Activated CD4-positive, alpha-beta T cell treated with anti-CD3 and anti-CD28 coated beads, Interleukin-2, Interleukin-6, amounts not matched to agents 100 ng/mL and 50 ng/mL, durations not matched to agents 16 hours and 8 hours (primary cell): ENCODE data around the gene WDR5.
"Not testable (repeated sequence)": the region's sequence is repeated elsewhere in the genome, so short reads cannot be mapped to it uniquely, and the experiment has no call there.

ENCODE experiments used
- DNase-seq: peaks from one replicate; pipeline ENCODE4 v3.0.0-alpha.2; 2020

Gene WDR5

DNA sequence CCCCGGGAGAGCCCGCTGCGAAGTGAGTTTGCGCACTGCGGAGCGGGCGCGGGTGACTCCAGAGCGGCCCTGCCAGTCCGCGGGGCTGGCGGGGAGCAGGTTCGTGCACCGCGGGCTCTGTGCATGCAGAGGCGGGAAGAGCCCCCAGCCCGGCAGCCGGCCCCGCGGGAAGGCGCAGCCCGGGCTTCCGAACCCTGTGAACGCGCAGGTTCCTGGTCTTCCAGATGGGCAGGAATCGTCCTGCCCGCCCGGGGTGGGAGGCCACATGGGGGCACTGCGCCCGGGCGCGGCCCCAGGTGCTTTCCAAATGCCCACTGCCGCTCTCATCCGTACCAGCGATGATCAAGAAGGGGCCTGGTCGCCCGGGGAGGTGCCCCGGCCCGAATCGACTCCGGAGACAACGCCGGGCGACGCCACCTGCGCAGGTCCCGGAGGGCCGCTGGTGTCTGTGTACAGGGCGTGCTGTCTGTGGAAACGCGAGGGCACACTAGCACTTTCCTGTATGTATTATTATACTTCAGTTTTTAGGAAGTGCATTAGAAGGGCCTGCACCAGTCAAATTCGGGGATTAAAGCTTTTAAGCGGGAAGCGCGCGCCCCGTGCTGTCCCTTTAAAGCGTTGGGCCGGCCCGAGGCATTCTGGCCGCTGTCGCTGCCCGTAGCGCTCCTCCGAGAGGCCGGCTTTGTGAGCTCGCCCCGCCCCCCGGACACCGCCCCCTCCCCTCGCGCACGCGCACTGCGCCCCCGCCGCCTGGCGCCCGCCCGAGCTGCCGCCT lies at the start of gene WDR5:
Gene WDR5, plus strand, starts transcription at position 740 of the 775 bp plus-strand sequence. CDS start 3,796 bp downstream, outside the sequence.
- peak; percentile 95 for DNase-seq

GRCh38 chr9:134088063-134088725 lies 47.7 kb upstream of the WDR5 start:
- no peak for DNase-seq

DNA sequence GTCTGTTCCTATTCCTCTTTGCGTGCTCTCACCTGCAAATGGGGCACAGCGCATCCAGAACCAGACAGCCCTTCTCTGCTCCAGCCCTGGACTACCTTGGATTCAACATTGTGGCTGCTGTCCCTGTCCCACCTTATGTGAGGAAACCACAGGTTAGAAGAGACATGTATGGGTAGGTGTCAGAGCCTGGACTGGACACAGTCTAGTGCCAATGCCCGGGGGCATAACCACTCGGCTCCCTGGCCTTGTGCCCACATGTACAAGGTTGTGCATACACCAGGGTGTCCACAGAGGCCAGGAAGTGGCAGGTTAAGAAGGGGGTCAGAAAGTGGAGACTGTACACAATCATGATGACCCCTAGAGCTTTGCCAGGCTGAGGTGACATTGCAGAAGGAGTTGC lies 45.9 kb upstream of the WDR5 start:
- DNase-seq, result no peak

DNA sequence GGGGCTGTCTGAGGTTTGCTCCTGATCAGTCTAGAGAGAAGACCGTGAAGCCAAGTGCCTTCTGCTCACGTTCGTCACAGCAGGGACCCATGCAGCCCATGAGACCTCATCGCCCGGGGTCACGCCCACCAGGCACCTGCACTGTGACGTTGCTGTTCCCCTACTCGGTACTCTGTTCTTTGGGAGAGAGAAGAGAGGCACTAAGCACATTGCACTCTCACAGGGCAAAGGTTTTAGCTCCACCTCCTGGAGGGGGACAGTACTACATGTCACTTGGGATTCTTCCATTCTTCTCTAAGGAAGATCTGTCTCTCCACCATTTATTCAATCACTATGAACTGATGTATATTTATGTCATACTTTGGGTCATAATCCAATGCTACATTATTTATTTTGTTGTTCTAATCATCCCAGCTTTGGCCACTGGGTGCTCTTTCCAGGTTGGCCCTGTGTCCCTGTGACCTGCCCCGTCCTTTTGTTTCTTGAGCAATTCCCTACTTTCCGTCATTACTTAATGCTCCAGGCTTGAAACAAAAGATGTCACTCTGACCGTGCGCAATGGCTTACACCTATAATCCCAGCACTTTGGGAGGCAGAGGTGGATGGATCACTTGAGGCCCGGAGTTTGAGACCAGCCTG lies 36.6 kb upstream of the WDR5 start:
- peak; percentile 71 for DNase-seq

DNA sequence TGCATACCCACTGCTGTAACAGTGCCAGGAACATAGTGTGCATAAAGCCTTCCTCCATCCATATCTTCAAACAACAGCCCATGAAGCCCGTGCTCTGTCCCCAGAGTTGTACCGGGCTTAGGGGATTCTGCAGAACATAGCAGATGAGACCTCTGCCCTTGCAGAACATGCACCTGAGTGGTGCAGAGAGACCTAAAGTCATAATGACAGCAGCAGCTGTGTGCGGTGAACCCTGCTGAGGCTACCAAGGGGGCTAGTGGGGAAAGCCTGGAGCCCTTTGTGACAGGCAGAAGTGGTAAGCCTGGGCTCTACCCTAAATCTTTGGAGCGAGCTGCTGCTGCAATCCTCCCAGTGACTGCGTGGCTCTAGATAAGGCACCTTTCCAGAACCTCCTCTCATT lies 35.8 kb upstream of the WDR5 start:
- DNase-seq, result no peak

GRCh38 chr9:134101133-134101532 lies 34.7 kb upstream of the WDR5 start:
- not testable (repeated sequence) for DNase-seq

DNA sequence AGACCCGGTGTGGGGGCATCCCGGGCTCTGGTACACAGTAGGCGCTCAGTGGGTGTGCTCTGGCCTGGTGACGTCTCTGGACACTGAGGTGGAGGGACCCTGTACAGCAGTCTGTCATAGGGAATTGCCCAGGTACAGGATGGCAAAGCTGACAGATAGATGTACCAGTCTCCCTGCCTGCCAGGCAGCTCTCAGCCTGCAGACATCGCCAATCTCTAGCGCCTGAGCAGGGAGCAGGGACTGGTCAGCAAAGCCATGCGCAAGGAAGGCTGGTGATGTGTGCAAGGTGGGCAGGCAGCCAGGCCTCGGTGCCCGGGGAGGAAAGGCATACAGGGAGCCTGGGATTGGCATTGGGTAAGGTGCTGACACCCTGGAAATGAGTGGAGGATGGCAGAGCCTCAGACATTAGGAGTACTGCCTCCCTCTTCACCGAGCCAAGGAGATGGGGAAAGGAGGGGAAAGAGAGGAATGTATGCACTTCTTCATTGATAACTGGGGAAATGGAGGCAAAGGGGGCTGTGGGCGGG lies 34.2 kb upstream of the WDR5 start:
- DNase-seq, result no peak

- no peak for DNase-seq
Observed at GRCh38 chr9:134103391-134103998, 32.4 kb upstream of the WDR5 start.

- no peak for DNase-seq
Observed at GRCh38 chr9:134111064-134111463, 24.8 kb upstream of the WDR5 start.

DNA sequence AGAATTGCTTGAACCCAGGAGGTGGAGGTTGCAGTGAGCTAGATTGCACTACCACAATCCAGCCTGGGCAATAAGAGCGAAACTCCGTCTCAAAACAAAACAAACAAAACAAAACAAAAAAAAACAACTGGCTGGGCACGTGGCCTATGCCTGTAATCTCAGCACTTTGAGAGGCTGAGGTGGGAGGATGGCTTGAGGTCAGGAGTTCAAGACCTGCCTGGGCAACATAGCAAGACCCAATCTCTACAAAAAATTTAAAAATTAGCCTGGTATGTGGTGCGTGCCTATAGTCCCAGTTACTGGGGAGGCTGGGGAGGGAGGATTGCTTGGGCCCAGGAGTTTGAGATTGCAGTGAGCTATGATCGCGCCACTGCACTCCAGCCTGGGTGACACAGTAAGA lies 23.3 kb upstream of the WDR5 start:
- DNase-seq, result no peak

DNA sequence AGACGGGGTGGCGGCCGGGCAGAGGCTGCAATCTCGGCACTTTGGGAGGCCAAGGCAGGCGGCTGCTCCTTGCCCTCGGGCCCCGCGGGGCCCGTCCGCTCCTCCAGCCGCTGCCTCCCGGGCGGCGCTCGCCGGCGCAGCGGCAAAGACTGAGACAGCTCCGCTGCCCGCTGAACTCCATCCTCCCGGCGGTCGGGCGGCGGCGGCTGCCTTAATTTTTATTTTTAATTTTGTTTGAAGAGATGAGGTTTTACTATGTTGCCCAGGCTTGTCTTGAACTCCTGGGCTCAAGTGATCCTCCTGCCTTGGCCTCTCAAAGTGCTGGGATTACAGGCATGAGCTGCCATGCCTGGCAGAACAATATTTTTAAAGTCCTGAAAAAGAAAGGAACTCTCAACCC lies 16.9 kb upstream of the WDR5 start:
- DNase-seq, result not testable (repeated sequence)

DNA sequence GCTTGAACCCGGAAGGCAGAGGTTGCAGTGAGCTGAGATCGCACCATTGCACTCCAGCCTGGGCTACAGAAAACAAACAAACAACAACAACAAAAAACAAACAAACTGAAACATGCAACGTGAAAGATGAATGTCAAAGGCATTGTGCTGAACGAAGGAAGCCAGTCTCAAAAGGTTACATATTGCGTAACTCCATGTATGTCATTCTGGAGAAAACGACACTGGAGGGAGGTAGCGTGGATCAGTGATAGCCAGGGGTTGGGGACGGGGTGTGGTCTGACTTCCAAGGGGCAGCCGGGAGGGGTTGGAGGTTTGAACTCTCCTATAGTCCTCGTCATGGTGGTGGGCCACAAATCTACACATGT lies 12.1 kb upstream of the WDR5 start:
- no peak for DNase-seq

DNA sequence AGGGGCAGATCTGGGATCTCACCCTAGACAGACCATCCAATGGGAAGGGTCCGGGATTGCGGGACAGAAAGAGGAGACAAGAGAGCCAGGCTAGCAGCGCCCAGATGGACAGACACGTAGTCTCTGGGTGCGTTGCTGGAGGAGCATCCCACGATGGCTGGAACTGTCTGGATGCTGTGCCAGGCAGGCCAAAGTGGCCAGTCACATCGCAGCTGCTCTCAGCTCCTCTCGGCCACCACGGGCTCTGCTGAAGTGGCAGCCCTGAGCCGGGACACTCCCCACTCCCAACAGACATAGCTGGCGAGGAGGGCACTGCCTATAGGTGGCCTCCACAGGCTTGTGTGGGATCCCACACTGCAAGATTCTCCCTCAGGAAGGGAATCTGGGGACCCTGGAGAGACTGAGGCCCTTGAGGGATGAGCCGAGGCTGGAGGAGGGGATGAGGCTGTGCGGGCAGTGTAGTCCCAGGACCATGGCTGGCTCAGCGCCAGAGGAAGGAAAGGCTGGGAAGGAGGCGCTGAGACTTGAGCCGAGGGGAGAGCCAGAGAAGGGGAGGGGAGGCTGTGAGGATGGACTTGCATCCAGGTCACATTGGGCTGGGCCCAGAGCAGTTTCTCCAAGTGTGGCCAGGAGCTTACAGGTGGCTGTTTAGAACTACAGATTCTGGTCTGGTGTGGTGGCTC lies 10.3 kb upstream of the WDR5 start:
- DNase-seq, result no peak

GRCh38 chr9:134126373-134126772 lies 9.5 kb upstream of the WDR5 start:
- no peak for DNase-seq

- no peak for DNase-seq
Observed at GRCh38 chr9:134127065-134127580, 8.8 kb upstream of the WDR5 start.

- no peak for DNase-seq
Observed at GRCh38 chr9:134127616-134128015, 8.3 kb upstream of the WDR5 start.

DNA sequence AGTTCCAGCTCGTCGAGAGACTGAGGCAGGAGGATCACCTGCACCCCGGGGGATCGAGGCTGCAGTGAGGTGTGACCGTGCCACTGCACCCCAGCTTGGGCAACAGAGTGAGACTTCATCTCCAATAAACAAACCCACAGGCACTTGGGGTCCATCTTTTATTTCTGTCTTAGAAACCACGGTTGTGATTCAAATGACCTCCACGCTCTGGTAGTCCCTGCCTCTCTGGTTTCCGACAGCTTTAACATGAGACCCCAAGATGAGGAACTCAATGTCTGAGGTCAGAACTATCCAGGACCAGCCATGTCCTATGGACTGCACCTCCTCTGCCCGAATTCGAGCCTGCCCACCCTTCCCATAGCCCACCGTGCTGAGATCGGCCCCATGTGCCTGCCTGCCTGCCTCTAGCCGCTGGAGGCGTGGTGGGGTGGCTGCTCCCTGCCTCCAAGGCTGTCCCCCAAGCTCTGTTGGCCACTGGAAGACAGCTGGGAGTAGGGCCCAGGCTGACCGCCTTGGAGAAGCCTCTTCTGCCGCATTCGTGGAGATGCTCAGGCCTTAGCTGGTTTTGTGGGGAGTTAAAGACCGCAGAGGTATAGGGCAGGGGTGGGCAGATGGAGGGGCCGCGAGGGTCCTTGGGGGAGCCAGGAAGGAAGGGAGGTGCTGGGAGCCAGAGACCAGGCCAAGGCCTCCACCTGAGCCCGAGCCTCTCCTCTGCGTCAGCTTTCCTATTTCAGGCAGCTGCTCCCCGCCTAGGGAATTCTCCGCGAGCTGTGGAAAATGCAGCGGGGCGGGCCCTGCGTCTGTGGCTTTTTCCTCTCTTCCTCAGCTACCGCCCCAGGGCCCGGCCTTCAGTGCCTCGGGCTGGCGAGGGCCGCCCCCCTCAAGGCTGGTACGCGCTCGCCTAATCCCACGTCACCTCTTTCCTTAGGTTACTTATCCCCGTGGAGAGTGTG lies 6.9 kb upstream of the WDR5 start:
- DNase-seq, result no peak

GRCh38 chr9:134130503-134131375 lies 5.1 kb upstream of the WDR5 start:
- no peak for DNase-seq

DNA sequence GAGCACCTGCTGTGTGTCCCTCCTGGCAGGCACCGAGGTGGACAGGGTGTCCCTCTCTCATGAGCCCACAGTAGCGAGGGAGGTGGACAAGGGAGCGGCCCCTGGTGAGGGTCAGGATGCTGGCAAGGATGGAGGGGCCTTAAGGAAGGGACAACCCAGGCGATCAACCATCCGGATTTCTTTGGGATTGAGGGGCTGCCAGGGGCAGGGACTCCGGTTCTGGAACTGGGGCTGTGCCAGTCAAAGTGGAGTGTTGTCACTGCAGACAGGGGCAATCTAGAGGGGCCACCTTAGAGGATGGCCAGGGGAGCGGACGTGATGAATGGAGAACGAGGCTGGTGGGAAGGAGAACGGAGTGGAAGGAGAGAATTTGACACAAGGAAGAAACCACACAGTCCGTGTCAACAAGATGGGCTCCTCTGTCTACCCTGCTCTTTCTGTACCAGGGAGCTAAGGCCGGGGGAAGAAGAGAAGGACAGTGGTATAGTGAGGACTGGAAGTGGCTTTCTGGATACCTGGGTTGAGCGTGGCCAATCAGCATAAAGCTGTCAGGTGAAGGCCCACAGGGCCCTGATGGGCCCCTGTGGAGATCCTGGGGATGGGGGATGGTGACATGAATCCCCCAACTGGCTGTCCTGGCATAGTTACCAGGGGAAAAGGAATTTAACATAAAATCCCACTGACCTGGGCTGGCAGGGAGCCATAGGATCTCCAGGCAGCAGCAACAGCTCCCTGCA lies 4.2 kb upstream of the WDR5 start:
- no peak for DNase-seq
